CD8-positive, alpha-beta memory T cell (primary cell): ENCODE data around the gene CCDC167. TPM values are rescaled to one million over a fixed set of nuclear protein-coding genes. Genes with fewer than 3 reads are reported as not detected.
A peak's percentile ranks its signal among the peaks of the same experiment; 100 is the strongest.

Source experiments
- CTCF ChIA-PET: fragments of 350-600 bp; sonication (Branson Sonifier 250); formaldehyde crosslinking; loops from one replicate; lab custom pipeline; 2021; ENCODE audit warnings: antibody characterized with exemption; lab: Charles Lee
- POLR2A ChIA-PET: fragments of 350-600 bp; sonication (Branson Sonifier 250); formaldehyde crosslinking; loops from one replicate; lab custom pipeline; 2021; ENCODE audit warnings: antibody characterized with exemption; lab: Charles Lee
- DNase-seq, 5 donors: peaks; one replicate each; pipeline versions ENCODE4 v3.0.0 to v3.0.0-alpha.2; 2020 to 2022; ENCODE audit warnings: mixed read lengths in 1 of 5
- H3K27ac ChIP-seq: one replicate; pipeline ENCODE4 v1.7.0; 2013; ENCODE audit warnings: low read depth, mild to moderate bottlenecking, low read length, moderate library complexity
- H3K27me3 ChIP-seq: 2 replicates; pipeline ENCODE4 v1.7.0; 2013; ENCODE audit warnings: low read length, mild to moderate bottlenecking; ENCODE audit not compliant: insufficient read depth, poor library complexity, severe bottlenecking
- H3K36me3 ChIP-seq: 2 replicates; pipeline ENCODE4 v1.7.0; 2013; ENCODE audit warnings: mild to moderate bottlenecking, low read length, moderate library complexity; ENCODE audit not compliant: insufficient read depth
- H3K4me1 ChIP-seq: 2 replicates; pipeline ENCODE4 v1.7.0; 2013; ENCODE audit warnings: mild to moderate bottlenecking, low read length, moderate library complexity; ENCODE audit not compliant: insufficient read depth
- H3K4me3 ChIP-seq: 2 replicates; pipeline ENCODE4 v1.7.0; 2013; ENCODE audit warnings: mild to moderate bottlenecking, low read length
- H3K9me3 ChIP-seq: 2 replicates; pipeline ENCODE4 v1.7.0; 2013; ENCODE audit warnings: mild to moderate bottlenecking, low read length
- H3K27ac Mint-ChIP-seq, 8 donors: one replicate each; pipeline ENCODE4 v1.8.0; 2020 to 2021; ENCODE audit warnings: mixed read lengths in 8 of 8, mild to moderate bottlenecking in 6 of 8, inconsistent platforms in 3 of 8, moderate library complexity in 3 of 8
- H3K27me3 Mint-ChIP-seq, 2 donors: one replicate each; pipeline ENCODE4 v1.8.0; 2020 to 2021; ENCODE audit warnings: mixed read lengths in 2 of 2, mild to moderate bottlenecking in 1 of 2, moderate library complexity in 1 of 2
- H3K36me3 Mint-ChIP-seq, 3 donors: one replicate each; pipeline ENCODE4 v1.8.0; 2020 to 2021; ENCODE audit warnings: mixed read lengths in 3 of 3, inconsistent platforms in 1 of 3, mild to moderate bottlenecking in 1 of 3
- H3K4me1 Mint-ChIP-seq, 3 donors: one replicate each; pipeline ENCODE4 v1.8.0; 2020 to 2021; ENCODE audit warnings: mixed read lengths in 3 of 3, inconsistent platforms in 1 of 3, mild to moderate bottlenecking in 1 of 3
- H3K4me3 Mint-ChIP-seq, 7 donors: one replicate each; pipeline ENCODE4 v1.8.0; 2020 to 2021; ENCODE audit warnings: mixed read lengths in 7 of 7, mild to moderate bottlenecking in 6 of 7, moderate library complexity in 4 of 7, inconsistent platforms in 2 of 7
- H3K9me3 Mint-ChIP-seq, 5 donors: one replicate each; pipeline ENCODE4 v1.8.0; 2020 to 2022; ENCODE audit warnings: mixed read lengths in 5 of 5, mild to moderate bottlenecking in 3 of 5, moderate library complexity in 2 of 5, inconsistent platforms in 1 of 5
- polyA plus RNA-seq: library from polyadenylated mRNA; unstranded; fragments of 300-500 nt; fragmentation: Illumina TruSeq; gene quantifications from one replicate; pipeline ENCODE4 v1.2.3, GENCODE V29; 2021
- total RNA-seq, 2 experiments: library from RNA; stranded (reverse); gene quantifications; one replicate each; pipeline ENCODE4 v1.2.3, GENCODE V29; 2021

CCDC167 gene
- total and polyA plus RNA-seq, 3 experiments from 2014 or later = 79.5 to 181 (median 86.3) TPM

DNA sequence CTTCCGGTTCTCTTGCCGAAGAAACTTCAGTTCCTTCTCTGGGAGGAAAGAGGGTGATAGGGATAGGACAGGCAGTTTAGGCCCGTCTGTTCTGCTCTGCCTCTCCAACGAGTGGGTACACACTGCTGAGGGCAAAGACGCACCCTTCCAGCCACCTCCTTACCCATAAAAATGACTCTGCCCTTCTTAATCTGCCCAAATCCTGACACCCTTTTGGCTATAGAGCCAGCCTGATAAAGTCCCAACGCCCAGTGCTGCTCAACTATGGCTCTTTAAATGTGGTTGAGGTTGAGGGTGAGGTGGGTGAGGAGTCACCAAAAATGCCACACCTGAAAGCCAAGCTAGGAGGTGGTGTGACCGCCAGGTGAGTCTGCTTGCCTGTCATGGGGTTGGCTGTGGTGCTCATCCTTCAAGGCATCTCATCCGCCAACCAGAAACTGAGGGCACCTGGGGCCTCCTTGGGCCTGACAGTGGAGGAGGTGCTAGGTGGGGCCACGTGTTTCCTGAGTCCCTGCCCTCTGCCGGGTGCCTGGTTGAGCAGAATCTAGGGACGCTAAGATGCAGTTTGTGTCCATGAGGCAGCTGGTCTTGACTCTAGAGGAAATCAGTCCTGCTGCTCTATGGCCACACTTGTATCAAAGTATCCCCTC lies 16.3 kb downstream of the CCDC167 start:
- no peak overlapping the region for H3K27ac ChIP-seq
- Mint-ChIP-seq H3K4me1 (peaks cover 16 to 32% (median 16%) of the 10 kb centered on the region in 3 donors), H3K27me3 (no peaks in the 10 kb centered on the region), H3K36me3 (peaks cover 0 to 77% (median 8%) of the 10 kb centered on the region in 3 donors), H3K4me3 (no peak overlapping the region), H3K27ac (peak overlapping the region in 5 of 8 donors; percentile 14 to 54 (median 43)), H3K9me3 (no peaks in the 10 kb centered on the region)
- H3K9me3 ChIP-seq = no peaks in the 10 kb centered on the region
- no peak overlapping the region for H3K4me3 ChIP-seq
- ChIA-PET CTCF (interaction anchor here (0.8 to 2.1 kb wide), 4 partner anchors 26 to 84 kb away, joined by 4 to 13 read pairs (median 4); no protein-coding TSS in a partner anchor), POLR2A (interaction anchor here (0.6 kb wide), 1 partner anchor 215 kb away, joined by 3 read pairs; the partner anchor contains the start of gene MDGA1)
- DNase-seq = no peak
- H3K4me1 ChIP-seq = peaks cover 10% of the 10 kb centered on the region
- H3K36me3 ChIP-seq = peaks cover 33% of the 10 kb centered on the region
- no peaks in the 10 kb centered on the region for H3K27me3 ChIP-seq

DNA sequence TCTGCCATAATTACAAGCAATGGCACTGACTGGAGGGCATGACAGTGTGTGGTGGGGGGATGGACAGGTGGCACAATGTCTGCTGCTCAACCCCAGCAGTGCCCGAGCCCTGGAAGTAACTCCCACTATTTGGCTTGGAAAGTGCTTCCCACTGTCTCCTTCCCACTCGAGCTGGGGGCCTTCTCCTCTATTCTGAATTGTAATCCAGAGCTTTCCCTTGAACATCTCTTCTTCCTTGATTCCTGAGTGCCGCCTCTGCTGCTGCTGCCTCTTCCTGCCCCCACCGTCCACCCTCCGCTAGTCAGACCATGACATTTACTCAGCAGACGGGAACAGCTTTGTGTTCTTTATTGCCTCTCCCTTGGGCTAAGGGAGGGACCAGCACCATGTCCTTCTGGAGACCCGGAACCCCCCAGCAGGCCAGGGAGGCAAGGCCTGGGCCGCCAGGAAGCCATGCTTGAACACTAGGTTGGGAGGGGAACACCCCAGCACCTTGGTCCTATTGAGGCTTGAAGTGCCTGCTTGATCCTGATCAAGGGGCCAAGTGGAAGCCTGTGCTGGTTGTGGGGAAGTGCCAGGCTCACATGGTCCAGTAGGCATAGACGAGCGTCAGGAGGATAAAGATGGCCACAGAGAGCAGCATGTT lies 17.0 kb downstream of the CCDC167 start:
- Mint-ChIP-seq H3K4me3 (no peak overlapping the region), H3K9me3 (no peaks in the 10 kb centered on the region), H3K27ac (peak overlapping the region in 5 of 8 donors; percentile 29 to 83 (median 77)), H3K27me3 (no peaks in the 10 kb centered on the region), H3K36me3 (peaks cover 0 to 78% (median 8%) of the 10 kb centered on the region in 3 donors), H3K4me1 (peaks cover 10 to 26% (median 12%) of the 10 kb centered on the region in 3 donors)
- no peaks in the 10 kb centered on the region for H3K27me3 ChIP-seq
- H3K9me3 ChIP-seq = no peaks in the 10 kb centered on the region
- H3K27ac ChIP-seq = no peak overlapping the region
- CTCF ChIA-PET = interaction anchor here (1.3 to 1.5 kb wide), 3 partner anchors 26 to 85 kb away, joined by 4 to 5 read pairs (median 4); no protein-coding TSS in a partner anchor
- peaks cover 7% of the 10 kb centered on the region for H3K4me1 ChIP-seq
- no peak overlapping the region for H3K4me3 ChIP-seq
- no peak for DNase-seq
- peaks cover 39% of the 10 kb centered on the region for H3K36me3 ChIP-seq
- POLR2A ChIA-PET = no interaction called here

DNA sequence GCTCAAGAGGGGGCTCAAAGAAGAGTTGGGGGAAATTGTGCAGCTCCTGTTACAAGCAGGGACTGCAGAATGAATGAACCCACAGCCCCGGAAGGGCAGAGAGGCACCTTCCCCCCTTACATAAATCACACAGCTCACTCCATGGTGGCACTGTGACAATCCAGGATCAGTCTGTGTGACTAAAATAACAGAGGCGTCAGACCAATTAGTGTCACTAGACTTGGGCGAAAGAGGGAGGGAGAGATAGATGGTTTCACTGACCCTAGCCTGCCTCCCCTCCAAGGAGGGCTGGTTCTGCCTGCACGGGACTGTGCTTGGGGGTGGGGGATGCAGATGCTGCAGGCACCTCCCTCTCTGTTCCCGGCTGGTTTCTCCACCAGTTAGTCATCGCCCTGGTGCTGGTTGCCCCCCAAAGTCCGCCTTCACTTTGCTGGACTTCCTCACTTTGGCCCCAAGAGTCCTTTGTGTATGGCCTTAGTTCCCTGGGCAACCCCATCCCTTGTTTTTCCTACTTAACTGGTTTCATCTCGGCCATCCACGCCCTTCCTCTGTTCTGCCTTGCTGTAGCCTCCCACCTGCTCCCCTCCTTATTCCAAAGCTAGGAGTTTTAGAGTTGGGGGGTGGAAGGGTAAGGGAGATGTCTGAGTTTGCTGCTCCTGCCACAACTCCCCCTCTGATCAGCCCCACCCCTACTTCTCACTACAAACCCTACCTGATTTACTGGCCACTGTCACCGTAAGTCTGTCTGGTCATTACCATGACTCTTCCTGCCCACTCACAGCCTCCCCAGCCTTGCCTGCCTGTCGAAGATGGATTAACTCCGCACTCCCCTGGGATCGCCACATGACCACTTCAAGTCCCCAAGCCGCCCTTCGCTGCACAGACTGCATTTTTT lies 17.7 kb downstream of the CCDC167 start:
- Mint-ChIP-seq H3K9me3 (no peaks in the 10 kb centered on the region), H3K4me3 (no peak overlapping the region), H3K4me1 (peaks cover 8 to 20% (median 10%) of the 10 kb centered on the region in 3 donors), H3K27me3 (no peaks in the 10 kb centered on the region), H3K36me3 (peaks cover 0 to 82% (median 8%) of the 10 kb centered on the region in 3 donors), H3K27ac (peak overlapping the region in 4 of 8 donors; percentile 7 to 97 (median 53))
- H3K9me3 ChIP-seq = no peaks in the 10 kb centered on the region
- peaks cover 46% of the 10 kb centered on the region for H3K36me3 ChIP-seq
- H3K27me3 ChIP-seq = no peaks in the 10 kb centered on the region
- peaks cover 7% of the 10 kb centered on the region for H3K4me1 ChIP-seq
- no peak overlapping the region for H3K4me3 ChIP-seq
- no peak overlapping the region for H3K27ac ChIP-seq
- POLR2A ChIA-PET = interaction anchor here (0.6 to 1.2 kb wide), 2 partner anchors 21 to 113 kb away, joined by 5 to 6 read pairs; no protein-coding TSS in a partner anchor
- no peak for DNase-seq
- CTCF ChIA-PET = interaction anchor here (0.9 to 2.4 kb wide), 4 partner anchors 20 to 86 kb away, joined by 3 to 10 read pairs (median 4); no protein-coding TSS in a partner anchor

DNA sequence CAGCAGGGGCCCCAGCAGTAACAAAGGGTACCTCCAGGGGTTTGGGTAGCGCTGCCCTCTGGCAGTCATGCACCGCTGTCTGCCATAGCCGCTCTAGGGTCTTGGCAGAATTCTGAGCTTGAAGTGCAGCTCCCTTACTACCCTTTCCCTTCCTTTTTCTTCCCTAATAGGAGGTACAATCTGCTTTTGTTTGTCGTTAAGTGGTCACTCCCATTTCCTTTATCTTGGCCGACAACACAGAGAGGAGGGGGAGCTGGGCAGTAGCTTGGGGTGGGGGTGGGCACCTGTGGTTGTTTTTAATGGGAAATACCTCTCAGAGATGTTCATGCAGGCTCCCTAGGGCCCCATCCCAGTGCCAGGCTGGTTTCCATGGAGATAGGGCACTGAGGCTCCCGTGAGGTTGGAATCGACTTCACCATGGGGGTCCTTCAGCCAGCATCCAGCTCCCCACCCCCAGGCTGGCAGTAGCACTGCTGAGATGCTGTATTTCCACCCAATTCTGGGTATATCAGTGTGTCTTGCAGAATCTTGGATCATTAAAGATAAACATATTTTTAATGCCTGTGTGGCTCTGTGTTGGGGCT lies 18.6 kb downstream of the CCDC167 start:
- Mint-ChIP-seq H3K36me3 (peaks cover 0 to 84% (median 8%) of the 10 kb centered on the region in 3 donors), H3K9me3 (no peaks in the 10 kb centered on the region), H3K27me3 (no peaks in the 10 kb centered on the region), H3K4me1 (peaks cover 6 to 13% (median 6%) of the 10 kb centered on the region in 3 donors), H3K27ac (peak overlapping the region in 4 of 8 donors; percentile 13 to 97 (median 44)), H3K4me3 (no peak overlapping the region)
- Histone ChIP-seq H3K27ac (no peak overlapping the region), H3K36me3 (peaks cover 54% of the 10 kb centered on the region), H3K27me3 (no peaks in the 10 kb centered on the region), H3K4me3 (no peak overlapping the region), H3K4me1 (peaks cover 7% of the 10 kb centered on the region), H3K9me3 (no peaks in the 10 kb centered on the region)
- POLR2A ChIA-PET = interaction anchor here (0.6 to 1.2 kb wide), 2 partner anchors 16 to 22 kb away, joined by 4 to 6 read pairs; no protein-coding TSS in a partner anchor
- CTCF ChIA-PET = interaction anchor here (0.9 to 2.4 kb wide), 4 partner anchors 21 to 87 kb away, joined by 3 to 10 read pairs (median 4); no protein-coding TSS in a partner anchor
- no peak for DNase-seq

DNA sequence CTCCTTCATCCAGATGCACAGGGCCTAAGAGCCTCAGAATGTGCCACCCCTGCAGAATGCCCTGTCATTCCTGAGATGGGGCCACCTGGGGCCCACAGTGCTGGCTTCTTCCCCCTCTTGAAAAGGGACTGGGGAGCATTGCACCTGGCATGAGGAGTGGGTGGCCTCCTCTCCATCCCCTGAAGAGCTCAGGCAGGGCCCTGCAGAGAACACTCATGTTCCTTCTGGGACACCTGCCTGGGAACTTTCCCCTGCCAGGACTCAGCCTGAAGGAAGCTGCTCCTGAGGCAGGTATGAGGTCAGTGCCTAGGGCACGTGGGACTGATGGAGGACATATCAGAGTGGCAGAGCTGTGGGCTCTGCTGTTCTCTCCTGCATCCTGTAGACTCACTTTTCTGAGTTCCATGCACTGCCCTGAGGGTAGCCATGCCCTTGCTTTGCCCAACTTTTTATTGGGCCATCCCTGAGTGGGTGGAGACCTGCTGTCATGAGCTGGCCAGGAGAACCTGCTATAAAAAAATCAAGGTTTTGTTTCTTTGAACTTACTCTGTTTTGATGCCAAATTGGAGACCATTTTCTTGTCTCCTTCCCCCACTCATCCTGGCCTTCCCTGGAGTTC lies 19.5 kb downstream of the CCDC167 start:
- H3K4me1 Mint-ChIP-seq = peaks cover 0 to 4% (median 2%) of the 10 kb centered on the region in 3 donors
- H3K27me3 Mint-ChIP-seq = no peaks in the 10 kb centered on the region
- Histone ChIP-seq H3K36me3 (peaks cover 60% of the 10 kb centered on the region), H3K4me3 (no peak overlapping the region), H3K4me1 (peaks cover 7% of the 10 kb centered on the region), H3K27ac (no peak overlapping the region), H3K27me3 (no peaks in the 10 kb centered on the region), H3K9me3 (no peaks in the 10 kb centered on the region)
- ChIA-PET POLR2A (interaction anchor here (0.6 to 1.2 kb wide), 2 partner anchors 17 to 22 kb away, joined by 4 to 6 read pairs; no protein-coding TSS in a partner anchor), CTCF (interaction anchor here (1.2 to 2.4 kb wide), 3 partner anchors 22 to 97 kb away, joined by 3 to 10 read pairs (median 3); no protein-coding TSS in a partner anchor)
- no peaks in the 10 kb centered on the region for H3K9me3 Mint-ChIP-seq
- no peak overlapping the region for H3K4me3 Mint-ChIP-seq
- peak overlapping the region in 3 of 8 donors; percentile 43 to 65 (median 47) for H3K27ac Mint-ChIP-seq
- H3K36me3 Mint-ChIP-seq = peaks cover 0 to 85% (median 10%) of the 10 kb centered on the region in 3 donors
- no peak for DNase-seq

DNA sequence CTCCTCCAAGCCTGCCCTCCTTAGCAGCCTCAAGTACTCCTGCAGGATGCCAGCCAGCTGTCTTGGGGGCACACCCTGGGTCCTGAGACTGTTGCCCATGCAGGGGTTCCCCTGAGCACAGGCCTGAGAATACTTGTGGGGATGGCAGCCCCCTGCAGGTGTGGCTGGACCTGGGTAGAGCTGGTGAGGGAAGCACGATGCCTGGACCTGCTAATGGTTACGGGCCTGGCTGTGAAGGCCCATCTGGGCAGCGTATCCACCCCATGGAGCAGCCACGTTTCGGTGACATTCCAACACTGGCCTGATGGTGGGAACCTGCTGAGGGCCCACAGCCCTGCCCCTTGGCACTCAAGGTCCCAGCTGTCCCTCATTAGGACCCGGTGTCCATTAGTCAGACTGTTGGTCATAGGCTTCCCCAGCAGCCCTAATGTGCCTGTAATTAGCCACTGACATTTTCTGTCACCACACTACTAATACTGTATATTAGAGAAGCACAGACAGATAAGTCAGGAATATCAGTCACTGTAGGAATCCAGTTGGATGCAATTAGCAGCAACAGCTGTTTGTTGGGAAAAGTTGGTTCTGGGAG lies 20.3 kb downstream of the CCDC167 start:
- POLR2A ChIA-PET = interaction anchor here (0.6 kb wide), 1 partner anchor 364 kb away, joined by 8 read pairs; no protein-coding TSS in a partner anchor

More for the DNA sequence above, 20.3 kb downstream of the CCDC167 start:
- no peak overlapping the region for H3K27ac ChIP-seq
- H3K4me1 ChIP-seq = peaks cover 4% of the 10 kb centered on the region
- H3K4me3 Mint-ChIP-seq = no peak overlapping the region
- no peaks in the 10 kb centered on the region for H3K9me3 ChIP-seq
- peaks cover 68% of the 10 kb centered on the region for H3K36me3 ChIP-seq
- H3K27me3 Mint-ChIP-seq = no peaks in the 10 kb centered on the region
- H3K4me3 ChIP-seq = no peak overlapping the region
- H3K27ac Mint-ChIP-seq = peak overlapping the region in 4 of 8 donors; percentile 17 to 50 (median 26)
- no peaks in the 10 kb centered on the region for H3K27me3 ChIP-seq
- peaks cover 0 to 4% (median 2%) of the 10 kb centered on the region in 3 donors for H3K4me1 Mint-ChIP-seq
- DNase-seq = no peak
- peaks cover 0 to 93% (median 13%) of the 10 kb centered on the region in 3 donors for H3K36me3 Mint-ChIP-seq
- CTCF ChIA-PET = interaction anchor here (1.2 to 2.4 kb wide), 3 partner anchors 87 to 98 kb away, joined by 3 to 10 read pairs (median 5); no protein-coding TSS in a partner anchor
- no peaks in the 10 kb centered on the region for H3K9me3 Mint-ChIP-seq
